Hematopoietic multipotent progenitor cell treated with erythropoietin and hydrocortisone succinate and interleukin-3 and kit ligand, for 17 days (in vitro differentiated cells): Measurements from ENCODE around the gene SMURF1.
"Not testable (repeated sequence)": the region's sequence is repeated elsewhere in the genome, so short reads cannot be mapped to it uniquely, and the experiment has no call there.

Experiments used
- DNase-seq: peaks from one replicate; pipeline ENCODE4 v3.0.0-alpha.2; 2015; ENCODE audit warnings: low spot score

SMURF1 gene

GRCh38 chr7:99143853-99144672 is at the start of gene SMURF1:
Gene SMURF1, minus strand, starts transcription at chr7:99144108. Its CDS starts 328 bp downstream, at chr7:99143780.
- DNase-seq = peak; percentile 72

GRCh38 chr7:99191869-99192596 is 48.1 kb upstream of the SMURF1 start:
- no peak for DNase-seq

- DNase-seq = no peak
These were observed 46.6 kb upstream of the SMURF1 start for GRCh38 chr7:99190359-99191009.

GRCh38 chr7:99189222-99189621 is 45.3 kb upstream of the SMURF1 start:
- no peak for DNase-seq

- no peak for DNase-seq
These were observed 44.3 kb upstream of the SMURF1 start for GRCh38 chr7:99188221-99188620.

- DNase-seq = no peak
These were observed 40.8 kb upstream of the SMURF1 start for GRCh38 chr7:99184532-99185218.

- DNase-seq = no peak
These were observed 36.3 kb upstream of the SMURF1 start for GRCh38 chr7:99180067-99180650.

- no peak for DNase-seq
These were observed 33.3 kb upstream of the SMURF1 start for GRCh38 chr7:99177165-99177564.

GRCh38 chr7:99173787-99174186 is 29.9 kb upstream of the SMURF1 start:
- DNase-seq = no peak

- DNase-seq = no peak
These were observed 27.8 kb upstream of the SMURF1 start for GRCh38 chr7:99171731-99172130.

- no peak for DNase-seq
These were observed 26.8 kb upstream of the SMURF1 start for GRCh38 chr7:99170730-99171074.

- no peak for DNase-seq
These were observed 26.3 kb upstream of the SMURF1 start for GRCh38 chr7:99170065-99170729.

GRCh38 chr7:99167072-99167471 is 23.2 kb upstream of the SMURF1 start:
- no peak for DNase-seq

- DNase-seq = no peak
These were observed 21.9 kb upstream of the SMURF1 start for GRCh38 chr7:99165816-99166215.

- DNase-seq = not testable (repeated sequence)
These were observed 19.8 kb upstream of the SMURF1 start for GRCh38 chr7:99163669-99164068.

GRCh38 chr7:99156649-99157048 is 12.7 kb upstream of the SMURF1 start:
- DNase-seq = no peak

- DNase-seq = no peak
These were observed 11.3 kb upstream of the SMURF1 start for GRCh38 chr7:99155211-99155610.

- no peak for DNase-seq
These were observed 3.1 kb upstream of the SMURF1 start for GRCh38 chr7:99146979-99147378.

GRCh38 chr7:99143521-99143852 is 421 bp downstream of the SMURF1 start:
- DNase-seq = no peak

- peak; percentile 79 for DNase-seq
These were observed 984 bp downstream of the SMURF1 start for GRCh38 chr7:99142727-99143520.
